Esophagus squamous epithelium (tissue), 4 donors: ENCODE results near the gene ASAP2.

Experiments
- CTCF ChIP-seq, 6 experiments: fragments of 450-650 bp in 4 of 6; fragments of 200-600 bp in 2 of 6; sonication (generic) in 2 of 6; IDR thresholded peaks; one replicate each; pipeline ENCODE4 v1.5.1; 2016 to 2019; ENCODE audit warnings: antibody characterized with exemption in 6 of 6, mild to moderate bottlenecking in 4 of 6, moderate library complexity in 4 of 6
- POLR2A ChIP-seq, 4 donors: fragments of 450-650 bp; IDR thresholded peaks; one replicate each; pipeline ENCODE4 v1.6.1; 2017; ENCODE audit warnings: antibody characterized with exemption in 4 of 4, mild to moderate bottlenecking in 4 of 4, moderate library complexity in 3 of 4

- TF ChIP-seq POLR2A (IDR thresholded peaks at IDR 0.05): no peak
- TF ChIP-seq CTCF (IDR thresholded peaks at IDR 0.05): no peak
These were observed 116.0 kb downstream of the ASAP2 start for GRCh38 chr2:9322576-9322975.
